HG03108 (cell line): ENCODE results near the gene BLTP2.
"Not testable (repeated sequence)": the region's sequence is repeated elsewhere in the genome, so short reads cannot be mapped to it uniquely, and the experiment has no call there.

ENCODE experiments used
- ATAC-seq: cut with Tn5 transposase; IDR thresholded peaks from one replicate; pipeline ENCODE4 v1.9.1; 2021; ENCODE audit warnings: moderate library complexity; ENCODE audit not compliant: unreplicated experiment

BLTP2 gene

DNA sequence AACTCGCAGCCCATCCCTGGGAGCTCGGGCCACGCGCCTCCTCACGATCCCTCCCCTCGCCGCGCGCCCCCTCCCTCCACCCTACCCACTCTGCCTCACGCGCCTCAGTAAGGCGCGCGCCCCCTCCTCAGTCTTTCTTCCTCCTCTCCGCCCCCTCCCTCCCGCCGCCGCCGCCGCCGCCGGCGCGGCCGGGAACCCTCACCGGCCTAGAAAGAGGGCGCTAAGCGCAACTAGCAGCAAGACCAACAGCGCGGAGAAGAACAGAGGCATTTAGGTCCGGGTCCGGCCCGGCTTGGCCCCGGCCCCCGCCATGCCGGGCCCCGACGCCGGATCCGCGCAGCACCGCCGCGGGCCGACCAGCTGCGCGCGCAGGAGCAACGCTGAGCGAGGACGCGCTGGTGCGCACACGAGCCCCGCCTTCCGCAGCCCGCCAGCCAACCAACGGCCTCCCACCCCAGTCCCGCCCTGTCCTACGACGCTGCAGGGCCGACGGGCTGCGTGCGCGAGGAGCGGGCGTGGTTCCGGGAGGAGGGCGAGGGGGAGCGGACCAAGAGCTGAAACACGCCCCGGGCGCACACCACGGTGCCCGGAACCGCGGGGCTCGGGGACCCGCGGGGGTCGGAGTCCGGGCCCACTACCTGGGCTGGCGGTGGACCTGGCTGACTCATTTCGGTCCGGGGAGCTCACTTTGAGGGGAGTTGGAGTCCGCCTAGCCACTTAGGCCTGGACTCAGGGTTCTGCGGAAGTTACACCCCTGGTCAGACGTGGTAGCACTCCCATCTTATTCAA is at the start of gene BLTP2:
Gene BLTP2 (minus strand): TSS at position 372 of the 789 bp plus-strand sequence. CDS start 102 bp downstream, at position 270.
- peak; percentile 84 for ATAC-seq

DNA sequence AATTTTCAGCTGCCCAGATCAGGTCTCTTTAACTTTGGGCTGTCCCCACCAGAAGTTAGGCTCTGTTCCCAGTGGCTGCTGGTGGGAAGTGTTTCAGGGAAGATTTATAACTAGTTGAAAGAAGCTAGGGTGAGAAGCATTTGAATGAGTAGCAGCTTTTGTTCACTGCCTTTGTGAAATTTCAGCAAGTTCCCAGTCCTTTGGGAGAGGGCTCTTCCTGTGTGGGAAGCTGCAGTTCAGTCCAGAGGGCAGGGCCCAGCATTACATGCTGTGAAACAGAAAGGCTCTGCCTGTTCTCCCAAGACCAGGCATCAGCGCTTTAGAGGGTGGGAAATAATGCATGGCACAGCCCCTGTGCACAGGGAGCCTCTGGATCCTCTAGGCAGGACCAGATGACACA is 48.9 kb upstream of the BLTP2 start:
- ATAC-seq = no peak

DNA sequence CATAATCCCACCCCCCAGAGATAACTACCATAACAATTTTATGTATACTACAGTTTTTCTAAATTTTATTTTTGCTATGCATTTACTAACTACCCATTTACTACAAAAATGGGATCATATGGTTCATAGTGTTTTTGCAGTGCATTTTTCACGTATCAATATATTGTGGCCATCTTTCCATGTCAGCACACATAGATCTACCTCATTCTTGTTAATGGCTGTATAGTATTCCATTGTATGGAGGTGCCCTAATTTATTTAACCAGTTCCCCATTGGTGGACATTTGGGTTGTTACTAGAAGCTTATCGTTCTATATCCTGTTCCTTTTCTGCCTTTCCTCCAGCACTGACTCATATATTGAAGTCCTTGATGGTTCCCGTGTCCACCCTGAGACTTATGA is 44.1 kb upstream of the BLTP2 start:
- ATAC-seq = no peak

DNA sequence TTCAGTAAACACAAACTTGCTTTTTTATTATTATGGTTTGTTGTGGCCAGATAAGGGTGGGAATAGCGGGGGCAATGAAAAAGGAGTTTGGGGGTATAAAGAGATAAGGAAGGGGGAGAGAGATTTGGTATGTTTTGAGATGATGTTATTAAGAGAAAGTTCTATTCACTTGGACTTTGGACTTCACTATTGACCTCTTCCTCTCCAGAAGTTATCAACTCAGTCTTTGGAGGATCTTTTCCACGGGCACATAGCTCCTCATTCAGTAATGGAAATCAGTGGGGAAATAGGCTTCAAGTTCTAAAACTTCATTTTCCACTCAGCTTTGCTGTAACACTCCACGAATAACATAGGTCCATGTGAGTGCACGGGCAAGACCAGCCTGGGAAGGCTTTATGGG is 43.5 kb upstream of the BLTP2 start:
- ATAC-seq = no peak

DNA sequence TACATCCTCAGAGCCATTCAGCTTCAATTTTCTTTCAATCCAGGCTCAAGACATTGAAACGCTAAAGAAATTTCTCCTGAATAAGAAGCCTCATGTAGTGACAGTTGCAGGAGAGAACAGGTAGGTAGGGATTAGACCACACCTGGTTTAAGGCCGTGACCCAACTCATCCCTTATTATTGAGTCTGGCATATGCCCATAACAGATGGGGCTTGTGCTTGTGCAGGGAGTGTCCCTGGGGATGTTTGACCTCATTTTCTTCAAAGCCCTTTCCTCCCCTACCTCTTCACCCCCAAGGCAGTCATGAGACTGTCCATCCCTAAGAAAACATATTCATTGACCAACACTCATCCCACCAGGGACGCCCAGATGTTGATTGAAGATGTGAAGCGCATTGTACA is 41.3 kb upstream of the BLTP2 start:
- ATAC-seq = no peak

DNA sequence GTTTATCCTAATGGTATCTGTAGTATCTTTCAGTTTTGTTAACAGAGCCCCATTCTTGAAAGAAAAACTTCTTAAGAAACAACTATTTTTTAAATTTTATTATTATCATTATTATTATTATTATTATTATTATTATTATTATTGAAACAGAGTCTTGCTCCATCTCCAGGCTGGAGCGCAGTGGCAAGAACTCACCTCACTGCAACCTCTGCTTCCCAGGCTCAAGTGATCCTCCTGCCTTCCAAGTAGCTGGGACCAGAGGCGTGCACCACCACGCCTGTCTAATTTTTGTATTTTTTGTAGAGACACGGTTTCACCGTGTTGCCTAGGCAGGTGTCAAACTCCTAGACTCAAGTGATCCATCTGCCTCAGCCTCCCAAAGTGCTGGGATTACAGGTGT is 40.4 kb upstream of the BLTP2 start:
- no peak for ATAC-seq

DNA sequence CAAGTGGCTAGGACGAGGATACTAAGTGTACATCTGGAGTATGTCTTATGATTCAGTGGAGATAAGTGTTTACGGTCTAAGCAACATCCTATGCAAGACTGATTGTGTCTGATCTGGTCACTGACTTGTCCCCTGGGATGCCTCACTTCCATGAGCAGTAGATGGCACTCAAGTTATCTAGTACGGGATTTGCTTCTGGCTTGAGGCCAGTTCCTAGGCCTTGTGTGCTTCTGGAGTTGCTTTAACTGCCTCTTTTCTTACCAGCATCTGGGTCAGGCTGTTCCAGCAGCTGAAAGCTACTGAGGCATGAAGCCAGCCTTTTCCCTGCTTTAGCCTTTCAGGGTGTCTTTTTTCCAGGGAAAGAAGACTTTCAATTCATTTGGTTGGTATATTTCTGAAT is 40.0 kb upstream of the BLTP2 start:
- no peak for ATAC-seq

DNA sequence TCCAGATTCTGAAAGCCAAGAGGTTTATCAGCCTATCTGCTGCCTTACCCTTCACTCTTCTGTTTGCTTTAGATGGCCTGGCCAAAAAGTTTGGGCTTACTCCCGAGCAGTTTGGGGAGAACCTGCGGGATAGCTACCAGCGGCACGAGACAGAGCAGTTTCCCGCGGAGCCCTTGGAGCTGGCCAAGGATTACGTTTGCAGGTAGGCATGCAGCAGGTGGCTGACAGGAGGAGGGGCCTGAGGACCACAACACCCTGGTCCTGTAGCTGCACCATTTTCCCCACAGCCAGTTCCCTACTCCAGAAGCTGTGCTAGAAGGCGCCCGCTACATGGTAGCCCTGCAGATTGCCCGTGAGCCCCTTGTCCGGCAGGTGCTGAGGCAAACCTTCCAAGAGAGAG is 37.7 kb upstream of the BLTP2 start:
- ATAC-seq = no peak

DNA sequence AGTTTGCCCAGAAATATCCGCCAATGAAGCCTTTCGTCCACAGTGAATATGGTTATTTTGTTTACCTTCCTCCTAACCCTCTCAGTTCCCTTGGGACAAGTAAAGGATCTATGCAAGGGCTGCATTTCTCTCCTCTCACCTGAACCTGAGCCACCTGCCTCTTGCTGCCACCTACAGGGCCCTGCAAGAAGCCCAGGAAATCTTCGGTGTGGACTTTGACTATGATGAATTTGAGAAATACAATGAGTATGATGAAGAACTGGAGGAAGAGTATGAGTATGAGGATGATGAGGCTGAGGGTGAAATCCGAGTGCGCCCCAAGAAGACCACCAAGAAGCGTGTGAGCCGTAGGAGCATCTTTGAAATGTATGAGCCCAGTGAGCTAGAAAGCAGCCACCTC is 31.0 kb upstream of the BLTP2 start:
- ATAC-seq = no peak

DNA sequence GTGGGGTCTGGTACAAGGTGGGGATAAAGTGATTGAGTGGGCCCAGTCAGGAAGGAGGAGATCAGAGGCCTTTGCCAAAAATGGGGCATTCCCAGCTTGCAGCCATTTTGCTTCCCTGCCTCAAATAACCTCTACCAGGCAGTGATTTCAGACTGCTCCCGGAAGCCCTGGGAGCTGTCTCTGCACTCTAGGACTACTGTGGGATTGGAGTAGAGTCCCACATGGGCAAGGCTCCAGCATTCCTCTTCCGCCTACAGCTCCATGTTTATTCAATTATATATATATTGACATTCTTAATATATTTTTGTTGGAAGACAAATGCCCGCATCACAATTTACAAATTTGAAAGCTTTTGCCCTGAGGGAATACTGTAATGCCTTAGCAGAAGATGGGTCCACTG is 30.5 kb upstream of the BLTP2 start:
- no peak for ATAC-seq

DNA sequence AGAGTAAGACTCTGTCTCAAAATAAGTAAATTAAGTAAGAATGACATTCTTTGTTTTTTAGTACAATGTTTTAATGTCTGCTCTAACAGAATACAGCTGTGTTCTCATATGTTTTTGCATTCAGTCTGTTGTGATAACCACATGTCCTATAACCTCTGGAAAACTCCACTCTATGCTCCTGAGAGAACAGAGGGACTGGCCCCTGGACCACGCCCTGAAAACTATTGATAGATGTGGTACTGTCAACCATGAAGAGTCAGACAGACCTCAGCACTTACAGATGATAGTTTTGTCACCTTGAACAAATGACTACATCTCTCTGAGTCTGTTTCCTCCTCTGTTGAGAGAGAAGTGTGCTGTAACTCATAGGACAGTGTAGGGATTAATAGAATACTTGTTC is 25.0 kb upstream of the BLTP2 start:
- ATAC-seq = no peak

DNA sequence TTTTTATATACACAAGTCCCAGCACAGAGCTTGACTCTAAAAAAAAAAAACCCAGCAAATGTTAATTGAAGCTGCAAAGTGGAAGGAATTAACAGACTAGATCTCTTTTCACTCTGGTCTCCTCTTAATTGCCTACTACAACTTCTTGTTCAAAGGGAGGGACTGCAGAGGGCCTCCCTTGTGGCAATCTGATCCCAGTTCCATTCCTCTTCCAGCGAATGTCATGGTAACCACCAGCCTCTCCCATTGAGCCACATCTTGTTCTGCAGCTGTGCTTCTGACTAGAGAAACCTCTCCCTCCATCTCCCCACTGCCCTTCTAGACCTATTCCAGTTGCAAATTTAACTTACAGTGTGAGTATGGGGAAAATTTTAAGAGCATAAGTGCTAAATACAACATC is 22.9 kb upstream of the BLTP2 start:
- ATAC-seq = no peak

DNA sequence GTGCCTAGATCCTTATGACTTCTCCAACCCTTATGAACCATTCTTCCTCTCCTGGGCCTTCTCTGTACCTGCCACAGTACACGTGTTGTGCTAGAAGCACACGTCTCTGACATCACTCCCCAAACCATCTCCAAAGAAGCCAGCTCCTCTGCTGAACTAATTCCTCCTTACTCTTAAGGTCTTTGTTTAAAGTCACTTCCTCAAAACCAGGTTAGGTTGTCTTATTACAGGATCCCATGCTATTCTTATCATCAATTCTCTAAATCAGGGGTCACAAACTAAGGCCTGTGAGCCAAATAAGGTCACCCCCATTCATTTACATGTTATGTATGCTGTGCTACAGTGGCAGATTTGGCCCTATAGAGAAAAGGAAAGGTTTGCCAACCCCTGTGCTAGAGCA is 21.0 kb upstream of the BLTP2 start:
- ATAC-seq = no peak

DNA sequence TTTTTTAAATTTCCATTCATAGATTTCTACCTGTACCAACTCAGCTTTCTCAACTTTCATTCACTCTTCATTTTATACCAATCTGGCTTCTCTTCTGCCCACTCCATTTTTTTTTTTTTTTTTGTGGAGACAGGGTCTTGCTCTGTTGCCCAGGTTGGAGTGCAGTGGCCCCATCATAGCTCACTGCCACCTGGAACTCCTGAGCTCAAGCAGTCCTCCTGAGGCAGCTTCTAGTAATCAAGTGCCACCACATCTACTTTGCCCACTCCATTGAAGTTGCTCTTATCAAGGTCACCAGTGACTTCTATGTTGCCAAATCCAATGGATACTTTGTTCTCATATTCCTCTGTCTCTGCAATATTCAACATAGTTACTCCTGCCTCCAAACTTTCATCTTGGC is 18.8 kb upstream of the BLTP2 start:
- ATAC-seq = no peak

DNA sequence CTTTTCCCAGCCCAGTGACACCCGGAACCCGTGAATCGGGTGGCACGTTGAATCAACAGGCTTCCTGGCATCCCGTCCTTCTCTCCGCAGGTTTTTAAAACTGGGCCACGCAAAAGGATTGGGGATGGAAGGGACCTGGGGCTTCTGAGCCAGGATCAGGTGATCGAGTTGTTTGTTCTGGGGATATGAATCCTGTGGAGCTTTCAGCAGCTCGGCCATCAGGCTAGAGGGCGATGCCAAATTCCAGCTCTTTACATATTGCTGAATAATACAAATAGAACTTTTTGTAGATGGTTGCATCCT is 17.5 kb upstream of the BLTP2 start:
- ATAC-seq = no peak

DNA sequence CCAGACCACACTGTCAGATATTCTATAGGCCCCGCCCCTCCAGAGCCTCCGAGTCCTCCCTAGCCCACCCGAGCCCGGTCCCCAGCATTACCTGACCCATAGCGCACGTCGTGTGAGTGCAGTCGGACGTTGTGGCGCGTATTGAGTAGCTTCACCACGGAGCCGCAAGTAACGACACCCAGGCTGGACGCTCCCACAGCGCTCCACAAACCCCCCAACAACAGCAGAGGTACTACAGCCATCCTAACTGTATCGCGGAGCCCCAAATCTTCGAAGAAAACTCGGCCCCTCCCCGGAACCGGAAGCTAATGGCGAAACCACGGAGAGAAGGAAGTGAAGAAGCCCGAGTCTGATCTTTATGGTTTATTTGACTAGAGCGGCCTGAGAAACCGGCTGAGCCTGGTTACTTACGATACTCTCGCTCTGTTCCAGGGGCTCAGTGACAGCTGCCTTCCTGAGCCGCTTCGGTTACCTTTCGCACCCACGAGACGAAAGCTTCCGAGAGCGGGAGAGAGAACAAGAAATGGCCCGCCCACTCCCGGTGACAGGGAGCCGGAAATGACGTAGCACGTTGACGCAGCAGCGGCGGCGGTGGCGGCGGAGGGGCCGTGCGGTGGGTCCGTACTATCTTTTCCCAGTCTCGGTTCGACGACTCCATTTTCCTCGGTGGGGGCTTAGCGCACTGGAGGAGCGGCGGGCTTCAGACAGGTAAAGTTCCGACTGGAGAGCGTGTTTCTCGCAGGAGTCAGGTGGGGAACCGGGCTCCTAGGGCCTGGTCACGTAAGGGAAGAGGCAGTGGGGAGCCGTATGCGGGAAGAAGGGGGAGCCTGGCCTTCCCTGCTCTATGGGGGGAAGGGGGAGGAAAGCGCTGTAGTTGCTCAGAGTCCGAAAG is 16.9 kb upstream of the BLTP2 start, which contains the start of the genes SDF2 and SUPT6H:
Gene SDF2 (minus strand): TSS at position 272 of the 892 bp plus-strand sequence. CDS start 30 bp downstream, at position 242.
Gene SUPT6H (plus strand): TSS at position 571 of the 892 bp plus-strand sequence. CDS start 11,197 bp downstream, outside the sequence.
- peak; percentile 69 for ATAC-seq

DNA sequence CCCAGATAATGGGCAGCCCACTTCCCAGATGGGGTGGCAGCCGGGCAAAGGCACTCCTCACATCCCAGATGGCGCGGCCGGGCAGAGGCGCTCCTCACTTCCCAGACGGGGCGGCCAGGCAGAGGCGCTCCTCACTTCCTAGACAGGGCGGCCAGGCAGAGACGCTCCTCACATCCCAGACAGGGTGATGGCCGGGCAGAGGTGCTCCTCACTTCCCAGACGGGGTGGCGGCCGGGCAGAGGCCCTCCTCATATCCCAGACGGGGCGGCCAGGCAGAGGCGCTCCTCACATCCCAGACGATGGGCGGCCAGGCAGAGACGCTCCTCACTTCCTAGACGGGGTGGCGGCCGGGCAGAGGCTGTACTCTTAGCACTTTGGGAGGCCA is 14.5 kb upstream of the BLTP2 start:
- not testable (repeated sequence) for ATAC-seq

DNA sequence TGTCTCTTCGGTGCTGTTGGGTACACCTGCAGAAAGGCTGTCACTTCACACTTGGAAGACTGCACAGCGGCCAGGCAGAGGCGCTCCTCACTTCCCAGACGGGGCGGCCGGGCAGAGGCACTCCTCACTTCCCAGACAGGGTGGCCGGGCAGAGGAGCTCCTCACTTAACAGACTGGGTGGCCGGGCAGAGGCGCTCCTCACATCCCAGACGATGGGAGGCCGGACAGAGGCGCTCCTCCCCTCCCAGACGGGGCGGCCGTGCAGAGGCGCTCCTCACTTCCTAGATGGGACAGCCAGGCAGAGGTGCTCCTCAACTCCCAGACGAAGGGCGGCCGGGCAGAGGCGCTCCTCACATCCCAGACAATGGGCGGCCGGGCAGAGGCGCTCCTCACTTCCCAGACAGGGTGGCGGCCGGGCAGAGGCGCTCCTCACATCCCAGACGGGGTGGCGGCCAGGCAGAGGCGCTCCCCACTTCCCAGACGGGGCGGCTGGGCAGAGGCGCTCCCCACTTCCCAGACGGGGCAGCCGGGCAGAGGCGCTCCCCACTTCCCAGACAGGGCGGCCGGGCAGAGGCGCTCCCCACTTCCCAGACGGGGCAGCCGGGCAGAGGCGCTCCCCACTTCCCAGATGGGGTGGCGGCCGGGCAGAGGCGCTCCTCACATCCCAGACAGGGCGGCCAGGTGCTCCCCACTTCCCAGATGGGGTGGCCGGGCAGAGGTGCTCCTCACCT is 14.0 kb upstream of the BLTP2 start:
- not testable (repeated sequence) for ATAC-seq

DNA sequence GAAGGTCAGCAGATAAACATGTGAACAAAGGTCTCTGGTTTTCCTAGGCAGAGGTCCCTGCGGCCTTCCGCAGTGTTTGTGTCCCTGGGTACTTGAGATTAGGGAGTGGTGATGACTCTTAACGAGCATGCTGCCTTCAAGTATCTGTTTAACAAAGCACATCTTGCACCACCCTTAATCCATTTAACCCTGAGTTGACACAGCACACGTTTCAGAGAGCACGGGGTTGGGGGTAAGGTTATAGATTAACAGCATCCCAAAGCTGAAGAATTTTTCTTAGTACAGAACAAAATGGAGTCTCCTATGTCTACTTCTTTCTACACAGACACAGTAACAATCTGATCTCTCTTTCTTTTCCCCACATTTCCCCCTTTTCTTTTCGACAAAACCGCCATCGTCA is 13.4 kb upstream of the BLTP2 start:
- not testable (repeated sequence) for ATAC-seq

DNA sequence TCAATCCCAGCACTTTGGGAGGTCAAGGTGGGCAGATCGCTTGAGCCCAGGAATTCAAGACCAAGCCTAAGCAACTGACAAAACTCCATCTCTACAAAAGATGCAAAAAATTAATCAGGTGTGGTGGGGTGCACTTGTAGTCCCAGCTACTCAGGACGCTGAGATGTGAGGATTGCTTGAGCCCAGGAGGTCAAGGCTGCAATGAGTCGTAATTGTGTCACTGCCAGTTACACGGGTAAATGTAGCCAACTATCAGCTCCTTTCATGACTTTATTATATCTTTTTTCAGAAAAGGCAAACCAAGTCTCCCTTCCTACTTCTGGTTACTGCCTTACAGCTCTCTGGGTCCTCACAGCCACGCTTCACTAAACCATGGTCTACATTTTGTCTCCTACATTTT is 12.8 kb upstream of the BLTP2 start:
- no peak for ATAC-seq

DNA sequence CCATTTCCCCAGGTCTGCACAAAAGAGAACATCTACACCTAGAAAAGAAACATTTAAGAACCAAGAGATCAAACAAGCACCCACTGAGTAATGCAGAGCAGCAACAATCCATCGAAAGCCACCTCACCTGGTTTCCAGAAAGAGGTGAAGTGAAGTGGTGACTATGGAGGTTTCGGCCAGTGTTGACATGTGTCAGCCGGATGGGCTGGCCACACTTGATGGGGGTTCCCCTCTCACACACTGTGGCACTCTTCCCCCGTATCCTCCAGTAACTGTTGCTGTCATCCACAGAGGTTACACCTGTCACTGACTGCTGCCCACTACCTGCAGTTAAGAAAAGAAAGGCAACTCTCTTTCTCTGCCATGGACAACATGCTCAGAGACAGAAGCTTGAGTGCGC is 10.2 kb upstream of the BLTP2 start:
- no peak for ATAC-seq
